Aorta (tissue), 5 donors: ENCODE measurements around the gene GPR68. TPM values are rescaled to one million over a fixed set of nuclear protein-coding genes. Genes with fewer than 3 reads are reported as not detected.
"Not testable (repeated sequence)": the region's sequence is repeated elsewhere in the genome, so short reads cannot be mapped to it uniquely, and the experiment has no call there.

ENCODE experiments used
- ATAC-seq: fragments of 200-7000 bp; cut with Tn5 transposase; one replicate; pipeline ENCODE4 v1.9.1; 2022; ENCODE audit warnings: moderate library complexity; ENCODE audit not compliant: low FRiP score
- DNase-seq, 2 donors: peaks; one replicate each; pipeline ENCODE4 v3.0.0-alpha.2; 2020
- H3K27ac ChIP-seq, 2 donors: one replicate each; pipeline ENCODE4 v1.5.1; 2013; ENCODE audit warnings: low read length in 2 of 2, mild to moderate bottlenecking in 2 of 2, moderate library complexity in 2 of 2, control low read depth in 1 of 2, inconsistent platforms in 1 of 2, low read depth in 1 of 2
- H3K27me3 ChIP-seq, 2 donors: one replicate each; pipeline ENCODE4 v1.6.1; 2013; ENCODE audit warnings: control low read depth in 1 of 2, low read length in 1 of 2, mild to moderate bottlenecking in 1 of 2, moderate library complexity in 1 of 2; ENCODE audit not compliant: insufficient read depth in 2 of 2, control insufficient read depth in 1 of 2
- H3K36me3 ChIP-seq, 2 donors: one replicate each; pipeline ENCODE4 v1.6.1; 2013; ENCODE audit warnings: control low read depth in 1 of 2, low read length in 1 of 2, mild to moderate bottlenecking in 1 of 2; ENCODE audit not compliant: insufficient read depth in 2 of 2, control insufficient read depth in 1 of 2
- H3K4me1 ChIP-seq, 2 donors: one replicate each; pipeline ENCODE4 v1.6.1; 2013; ENCODE audit warnings: low read length in 2 of 2, control low read depth in 1 of 2, mild to moderate bottlenecking in 1 of 2, moderate library complexity in 1 of 2; ENCODE audit not compliant: insufficient read depth in 2 of 2, control insufficient read depth in 1 of 2
- H3K4me3 ChIP-seq, 2 donors: one replicate each; pipeline ENCODE4 v1.5.1; 2013; ENCODE audit warnings: low read length in 2 of 2, control low read depth in 1 of 2, mild to moderate bottlenecking in 1 of 2
- H3K9me3 ChIP-seq: one replicate; pipeline ENCODE4 v1.6.1; 2013; ENCODE audit warnings: mild to moderate bottlenecking, low read length; ENCODE audit not compliant: control insufficient read depth
- WGBS, 2 donors: extraction: QIAGEN DNeasy Blood & Tissue Kit; methylation state at CpG; one replicate each; pipeline ENCODE4 v1.1.7; 2013; 5-methylcytosine and 5-hydroxymethylcytosine counted together
- intact Hi-C, 2 donors: fragments of 100-400 bp; cut with DNase I; formaldehyde crosslinking; loops; one replicate each; pipeline versions ENCODE4 v1.14.2 to v1.15.0; 2022
- polyA plus RNA-seq, 2 donors: library from polyadenylated mRNA; stranded (reverse); fragments of 200-250 nt; gene quantifications; one replicate each; pipeline ENCODE4 v1.2.3, GENCODE V29; 2013
- total RNA-seq, 2 donors: library from RNA; stranded (reverse); fragmentation: NEBNext Ultra II Directional; extraction: Animal tissue kit (Norgen Biotek cat#: 25700); gene quantifications; one replicate each; pipeline ENCODE4 v1.2.1, GENCODE V29; 2021
- donor health status: healthy with polysubstance abuse.
- donor health status: Bipolar disorder and iron deficiency.
- donor health status: DM: no; HTN: no; CAD: no.
- donor health status: DM: no; HTN: no; CAD: no.
- donor health status: DM: yes; HTN: yes; CAD: no.

The GPR68 gene
- total and polyA plus RNA-seq, 4 donors, result 0.10 to 6.3 (median 0.84) TPM; not detected in 1

DNA sequence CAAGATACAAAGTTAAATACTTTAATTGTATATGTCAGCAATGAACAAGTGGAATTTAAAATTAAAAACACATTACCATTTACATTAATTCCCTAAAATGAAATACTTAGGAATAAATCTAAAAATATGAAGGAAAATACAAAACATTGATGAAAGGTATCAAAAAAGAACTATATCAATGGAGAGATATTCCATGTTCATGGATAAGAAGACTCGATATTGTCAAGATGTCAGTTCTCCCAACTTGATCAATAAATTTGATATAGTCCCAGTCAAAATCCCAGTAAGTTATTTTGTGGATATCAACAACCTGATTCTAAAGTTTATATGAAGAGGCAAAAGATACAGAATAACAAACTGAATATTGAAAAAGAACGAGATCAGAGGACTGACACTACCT, 33.5 kb downstream of the GPR68 start:
- intact Hi-C loops, result no loop called here
- H3K4me3 ChIP-seq, result no peak overlapping the region
- DNase-seq (no peak), ATAC-seq (no peak)
- peaks cover 2% of the 10 kb centered on the region for H3K9me3 ChIP-seq
- 99 to 100% methylated on average over 2 of the region's 2 CpGs for WGBS, 2 donors
- no peak overlapping the region for H3K27ac ChIP-seq
- no peaks in the 10 kb centered on the region for H3K27me3 ChIP-seq
- H3K36me3 ChIP-seq, result peaks cover 0 to 6% of the 10 kb centered on the region in 2 donors
- H3K4me1 ChIP-seq, result no peaks in the 10 kb centered on the region

DNA sequence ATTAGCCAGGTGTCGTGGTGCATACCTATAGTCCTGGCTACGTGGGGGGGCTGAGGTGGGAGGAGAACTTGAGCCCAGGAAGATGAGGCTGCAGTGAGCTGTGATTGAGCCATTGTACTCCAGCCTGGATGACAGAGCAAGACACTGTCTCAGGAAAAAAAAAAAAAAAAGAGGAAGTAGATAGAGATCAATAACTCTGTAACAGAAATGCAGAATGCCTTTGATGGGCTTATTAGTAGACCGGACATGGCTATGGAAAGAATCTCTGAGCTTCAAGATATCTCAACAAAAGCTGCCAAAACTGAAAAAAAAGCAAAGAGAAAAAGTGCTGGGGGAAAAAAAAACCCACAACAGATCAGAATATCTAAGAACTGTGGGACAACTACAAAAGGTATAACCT, 37.5 kb downstream of the GPR68 start:
- Histone ChIP-seq H3K36me3 (peaks cover 2 to 5% of the 10 kb centered on the region in 2 donors), H3K27ac (no peak overlapping the region), H3K4me3 (no peak overlapping the region), H3K9me3 (peaks cover 2% of the 10 kb centered on the region), H3K4me1 (no peaks in the 10 kb centered on the region), H3K27me3 (no peaks in the 10 kb centered on the region)
- no peak for ATAC-seq
- intact Hi-C loops, result no loop called here
- DNase-seq, result no peak
- WGBS, 2 donors, result 93 to 96% methylated on average over 3 of the region's 3 CpGs

DNA sequence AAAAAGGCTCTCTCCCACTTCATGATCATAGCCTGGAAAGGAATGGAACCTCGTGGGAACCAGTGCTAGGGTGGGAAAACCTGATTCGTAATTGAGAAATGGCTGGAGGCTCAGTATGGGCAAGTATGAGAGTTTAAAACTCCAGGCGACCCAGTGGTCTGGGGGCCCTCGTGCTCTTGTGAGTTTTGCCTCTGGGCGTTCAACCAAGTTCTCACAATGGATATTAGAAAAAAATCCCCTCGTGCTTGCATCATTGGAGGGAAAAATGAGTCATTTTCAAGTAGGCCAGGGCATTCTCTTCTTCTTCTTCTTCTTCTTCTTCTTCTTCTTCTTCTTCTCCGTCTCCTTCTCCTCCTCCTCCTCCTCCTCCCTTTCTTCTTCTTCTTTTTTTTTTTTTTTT, 39.0 kb downstream of the GPR68 start:
- H3K27me3 ChIP-seq, result no peaks in the 10 kb centered on the region
- intact Hi-C loops, result no loop called here
- 86 to 90% methylated on average over 7 of the region's 7 CpGs for WGBS, 2 donors
- H3K27ac ChIP-seq, result no peak overlapping the region
- no peak overlapping the region for H3K4me3 ChIP-seq
- H3K36me3 ChIP-seq, result peaks cover 2 to 5% of the 10 kb centered on the region in 2 donors
- peaks cover 2% of the 10 kb centered on the region for H3K9me3 ChIP-seq
- DNase-seq (peak in 1 of 2 donors; percentile 11), ATAC-seq (no peak)
- no peaks in the 10 kb centered on the region for H3K4me1 ChIP-seq

DNA sequence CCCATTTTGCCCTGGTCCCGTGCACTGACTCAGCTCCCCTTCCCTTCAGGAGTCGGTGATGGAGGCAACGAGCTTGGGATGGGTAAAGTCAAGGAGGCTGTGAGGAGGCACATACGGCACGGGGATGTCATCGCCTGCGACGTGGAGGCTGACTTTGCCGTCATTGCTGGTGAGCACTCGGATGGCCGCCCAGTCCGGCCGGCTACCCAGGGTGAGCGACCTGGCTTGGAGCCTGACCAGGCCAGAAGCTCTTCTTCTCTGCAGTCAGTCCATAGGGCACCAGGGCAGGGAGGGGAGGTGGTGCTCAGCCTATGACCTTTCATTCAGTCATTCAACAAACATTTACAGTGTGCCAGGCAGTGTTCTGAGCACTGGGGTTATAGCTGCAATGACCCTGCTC, 39.8 kb downstream of the GPR68 start:
- ATAC-seq (no peak), DNase-seq (no peak)
- intact Hi-C loops, result no loop called here
- no peaks in the 10 kb centered on the region for H3K9me3 ChIP-seq
- 97% methylated on average over 14 of the region's 14 CpGs for WGBS, 2 donors
- no peak overlapping the region for H3K27ac ChIP-seq
- no peaks in the 10 kb centered on the region for H3K27me3 ChIP-seq
- H3K4me3 ChIP-seq, result no peak overlapping the region
- peaks cover 3 to 5% of the 10 kb centered on the region in 2 donors for H3K36me3 ChIP-seq
- no peaks in the 10 kb centered on the region for H3K4me1 ChIP-seq

DNA sequence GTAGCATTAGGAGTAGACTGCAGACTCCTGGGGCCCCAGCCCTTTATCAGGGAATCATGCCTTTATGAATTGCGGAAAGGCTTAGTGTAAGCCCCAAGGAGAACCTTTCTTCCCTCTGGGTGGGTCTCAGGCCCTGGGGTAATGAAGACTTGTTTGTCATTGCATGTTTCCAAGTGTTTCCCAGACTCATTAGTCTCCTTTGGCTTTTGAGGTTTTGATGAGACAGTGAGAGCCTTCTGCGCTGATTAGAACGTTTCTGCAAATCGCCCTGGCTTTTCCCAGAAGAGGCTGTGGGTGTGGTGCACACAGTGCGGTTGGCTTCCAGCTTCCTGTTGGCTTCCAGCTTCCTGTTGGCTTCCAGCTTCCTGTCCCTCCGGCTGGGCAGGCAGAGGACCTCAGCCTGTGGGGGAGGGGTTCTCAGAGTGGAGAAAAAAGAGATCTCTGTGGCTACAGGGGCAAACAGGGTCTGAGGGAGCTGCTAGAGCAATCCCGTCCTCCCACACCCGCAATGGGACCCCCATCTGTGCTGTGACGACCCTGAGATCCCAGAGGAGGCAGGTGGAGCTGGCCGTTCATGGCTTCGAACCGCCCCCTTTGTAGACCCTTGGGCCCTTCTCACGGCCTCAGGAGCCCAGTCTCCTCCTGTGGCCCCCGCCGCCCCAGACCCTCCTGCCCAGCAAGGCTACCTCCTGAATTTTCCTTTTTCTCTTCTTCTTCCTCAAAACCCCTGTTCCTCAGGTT, 42.1 kb downstream of the GPR68 start:
- ATAC-seq (peak; percentile 48), DNase-seq (peak; percentile 8 to 72)
- H3K36me3 ChIP-seq, result peaks cover 5 to 8% of the 10 kb centered on the region in 2 donors
- no peaks in the 10 kb centered on the region for H3K4me1 ChIP-seq
- H3K27me3 ChIP-seq, result no peaks in the 10 kb centered on the region
- WGBS, 2 donors, result 84 to 86% methylated on average over 15 of the region's 15 CpGs
- no peaks in the 10 kb centered on the region for H3K9me3 ChIP-seq
- no peak overlapping the region for H3K4me3 ChIP-seq
- intact Hi-C loops, result no loop called here
- no peak overlapping the region for H3K27ac ChIP-seq

DNA sequence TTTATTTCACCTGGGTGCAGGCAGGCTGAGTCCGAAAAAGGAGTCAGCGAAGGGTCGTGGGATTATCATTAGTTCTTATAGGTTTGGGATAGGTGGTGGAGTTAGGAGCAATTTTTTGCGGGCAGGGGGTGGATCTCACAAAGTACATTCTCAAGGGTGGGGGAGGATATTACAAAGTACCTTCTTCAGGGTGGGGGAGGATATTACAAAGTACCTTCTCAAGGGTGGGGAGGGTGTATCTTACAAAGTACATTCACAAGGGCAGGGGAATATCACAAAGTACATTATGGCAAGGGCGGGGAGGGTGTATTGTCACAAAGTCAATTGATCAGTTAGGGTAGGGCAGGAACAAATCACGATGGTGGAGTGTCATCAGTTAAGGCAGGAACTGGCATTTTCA, 43.7 kb downstream of the GPR68 start:
- H3K36me3 ChIP-seq, H3K4me3 ChIP-seq, H3K27ac ChIP-seq, intact Hi-C loops, H3K27me3 ChIP-seq, DNase-seq, H3K9me3 ChIP-seq, H3K4me1 ChIP-seq, ATAC-seq: not testable (repeated sequence)
- WGBS, 2 donors, result 96 to 98% methylated on average over 6 of the region's 6 CpGs

DNA sequence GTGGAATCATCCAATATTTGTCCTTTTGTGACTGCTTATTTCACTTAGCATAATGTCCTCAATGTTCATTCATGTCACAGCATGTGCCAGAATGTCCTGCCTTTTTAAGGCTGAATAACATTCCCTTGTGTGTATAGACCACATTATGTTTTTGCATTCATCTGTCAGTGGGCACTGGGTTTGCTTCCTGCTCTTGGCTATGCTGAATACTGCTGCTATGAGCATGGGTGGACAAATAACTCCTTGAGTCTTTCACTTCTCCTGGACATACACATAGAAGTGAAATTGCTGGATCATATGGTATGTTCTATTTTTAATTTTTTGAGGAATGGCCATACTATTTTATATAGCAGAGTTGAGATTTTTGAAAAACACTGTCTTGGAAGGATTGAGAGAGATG, 46.9 kb downstream of the GPR68 start:
- no peak overlapping the region for H3K4me3 ChIP-seq
- no peaks in the 10 kb centered on the region for H3K9me3 ChIP-seq
- no peaks in the 10 kb centered on the region for H3K27me3 ChIP-seq
- no peak overlapping the region for H3K27ac ChIP-seq
- intact Hi-C loops, result no loop called here
- ATAC-seq, result no peak
- no peaks in the 10 kb centered on the region for H3K4me1 ChIP-seq
- peaks cover 0 to 6% of the 10 kb centered on the region in 2 donors for H3K36me3 ChIP-seq
- DNase-seq, result no peak

DNA sequence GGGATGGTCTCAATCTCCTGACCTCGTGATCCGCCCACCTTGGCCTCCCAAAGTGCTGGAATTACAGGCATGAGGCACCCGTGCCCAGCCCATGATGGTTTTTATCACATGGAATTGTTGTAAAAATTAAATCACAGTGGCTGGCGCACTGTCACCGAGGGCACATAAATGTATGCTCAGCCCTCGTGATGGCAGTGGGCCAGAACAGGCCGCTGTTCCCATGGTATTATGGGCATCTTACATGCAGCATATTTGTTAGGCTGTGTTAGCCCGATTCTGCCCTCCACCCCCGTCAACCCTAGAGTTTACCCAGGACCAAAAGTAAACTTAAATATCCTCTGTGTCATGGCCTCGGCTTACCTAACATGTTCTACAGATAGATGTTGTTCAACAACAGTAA, 48.6 kb downstream of the GPR68 start:
- no peak for ATAC-seq
- Histone ChIP-seq H3K4me1 (no peaks in the 10 kb centered on the region), H3K27ac (no peak overlapping the region), H3K4me3 (no peak overlapping the region), H3K36me3 (peaks cover 0 to 7% of the 10 kb centered on the region in 2 donors), H3K27me3 (no peaks in the 10 kb centered on the region), H3K9me3 (no peaks in the 10 kb centered on the region)
- intact Hi-C loops, result no loop called here
- DNase-seq, result peak in 1 of 2 donors; percentile 66
- 93 to 94% methylated on average over 10 of the region's 10 CpGs for WGBS, 2 donors

DNA sequence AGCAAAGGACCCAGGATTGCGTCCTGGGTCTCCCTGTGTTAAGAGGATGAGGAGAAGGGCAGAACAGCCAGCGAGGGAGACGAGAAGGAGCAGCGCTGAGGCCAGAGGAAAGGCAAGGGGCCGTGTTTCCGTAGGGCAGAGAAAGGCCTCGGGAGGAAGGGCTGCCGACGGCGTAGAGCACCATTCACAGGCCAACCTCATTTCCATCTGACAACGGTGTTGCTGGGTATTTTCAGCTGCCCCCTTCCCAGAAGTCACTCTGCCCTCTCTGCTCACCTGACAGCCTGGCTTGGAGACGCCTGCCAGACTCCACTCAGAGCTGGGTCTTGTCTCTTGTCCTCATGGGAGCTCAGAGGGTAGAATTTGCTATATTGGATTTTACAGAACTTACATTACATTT, 51.4 kb downstream of the GPR68 start:
- Histone ChIP-seq H3K27me3 (no peaks in the 10 kb centered on the region), H3K36me3 (peaks cover 0 to 4% of the 10 kb centered on the region in 2 donors), H3K4me1 (no peaks in the 10 kb centered on the region), H3K9me3 (no peaks in the 10 kb centered on the region), H3K4me3 (no peak overlapping the region), H3K27ac (no peak overlapping the region)
- intact Hi-C loops, result no loop called here
- peak in 1 of 2 donors; percentile 70 for DNase-seq
- no peak for ATAC-seq
- 84 to 85% methylated on average over 12 of the region's 12 CpGs for WGBS, 2 donors
